HG03354 (cell line): Measurements from ENCODE around the gene KIT.
A peak's percentile ranks its signal among the peaks of the same experiment; 100 is the strongest.

Experiments
- ATAC-seq: cut with Tn5 transposase; IDR thresholded peaks from one replicate; pipeline ENCODE4 v1.9.1; 2021; ENCODE audit warnings: mild to moderate bottlenecking; ENCODE audit not compliant: unreplicated experiment, poor library complexity, severe bottlenecking

Gene KIT

DNA sequence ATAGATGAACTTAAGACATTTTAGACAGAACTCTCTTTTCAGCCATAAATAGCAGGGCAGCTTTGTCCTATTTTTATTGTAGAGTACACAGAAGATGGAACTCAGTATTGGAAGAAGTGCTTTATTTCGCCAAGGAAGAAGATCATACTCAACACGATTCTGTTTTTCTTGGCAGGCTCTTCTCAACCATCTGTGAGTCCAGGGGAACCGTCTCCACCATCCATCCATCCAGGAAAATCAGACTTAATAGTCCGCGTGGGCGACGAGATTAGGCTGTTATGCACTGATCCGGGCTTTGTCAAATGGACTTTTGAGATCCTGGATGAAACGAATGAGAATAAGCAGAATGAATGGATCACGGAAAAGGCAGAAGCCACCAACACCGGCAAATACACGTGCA is 37.6 kb downstream of the KIT start:
- ATAC-seq, result no peak

GRCh38 chr4:54695788-54696187 is 38.0 kb downstream of the KIT start:
- no peak for ATAC-seq

- no peak for ATAC-seq
Observed at GRCh38 chr4:54696649-54697048, 38.9 kb downstream of the KIT start.

DNA sequence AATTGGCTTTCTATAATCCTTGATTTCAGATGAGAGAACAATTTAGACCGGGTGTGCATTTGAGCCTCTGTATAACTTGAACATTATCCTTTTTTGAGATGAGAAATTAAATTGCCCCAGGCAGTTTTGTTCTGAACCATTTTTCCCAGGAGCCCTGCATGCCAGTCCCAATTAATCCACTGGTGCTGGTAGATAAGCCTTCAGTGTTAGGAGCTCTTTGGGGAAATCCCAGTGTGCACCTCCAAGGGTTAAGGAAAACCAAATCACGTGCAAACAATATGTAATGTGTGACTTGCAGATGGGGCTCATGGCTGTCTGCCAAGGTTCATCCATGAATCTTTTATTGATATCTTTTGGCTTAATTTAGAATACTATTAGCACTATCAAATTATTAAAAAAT is 43.2 kb downstream of the KIT start:
- no peak for ATAC-seq

- ATAC-seq, result no peak
Observed at GRCh38 chr4:54703182-54703581, 45.4 kb downstream of the KIT start.

- no peak for ATAC-seq
Observed at GRCh38 chr4:54707406-54707805, 49.6 kb downstream of the KIT start.

DNA sequence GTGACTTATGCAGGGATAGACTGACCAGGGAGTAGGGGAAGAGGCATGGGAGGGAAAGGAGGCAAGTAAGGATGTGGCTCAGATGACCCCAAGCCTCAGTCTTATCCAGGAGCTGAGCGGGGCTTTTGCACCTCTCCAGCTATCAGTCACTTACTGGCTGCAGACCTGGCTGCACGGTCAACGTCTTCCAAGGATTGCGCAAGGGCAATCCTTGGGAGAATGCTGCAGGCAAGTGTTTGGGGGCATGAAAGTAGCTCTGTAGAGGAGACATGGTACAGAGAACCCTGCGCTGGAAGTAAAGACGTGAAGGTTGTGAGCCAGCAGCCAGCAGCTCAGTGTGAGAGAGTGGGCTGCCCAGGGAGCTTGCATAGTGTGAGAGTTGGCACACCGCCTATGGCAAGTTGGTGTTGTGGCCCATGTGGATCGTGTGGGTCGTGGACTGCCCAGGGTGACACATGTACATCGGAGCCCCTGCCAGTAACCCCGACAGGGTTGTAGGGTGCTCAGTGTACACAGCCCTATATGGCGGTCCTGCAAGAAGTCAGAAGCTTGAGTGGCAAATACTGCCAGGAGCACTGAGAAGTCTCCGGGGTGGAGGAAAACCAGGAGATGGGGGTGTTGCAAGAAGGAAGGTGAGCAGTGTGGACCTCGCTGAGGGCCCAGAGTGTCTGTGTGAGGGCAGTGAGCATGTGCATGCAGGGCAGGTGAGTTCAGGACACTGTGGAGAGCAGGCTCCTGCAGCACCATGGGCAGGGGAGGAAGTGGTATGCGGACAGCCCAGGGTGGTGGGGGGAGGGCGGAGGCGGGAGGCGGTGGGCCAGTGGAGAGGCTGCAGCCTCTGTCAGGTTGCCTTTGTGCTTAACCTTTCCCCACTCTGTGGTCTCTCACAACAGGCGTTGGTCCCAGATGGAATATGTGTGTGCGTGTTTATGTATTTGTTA is 50.9 kb downstream of the KIT start:
- no peak for ATAC-seq

- no peak for ATAC-seq
Observed at GRCh38 chr4:54709400-54709799, 51.6 kb downstream of the KIT start.

- no peak for ATAC-seq
Observed at GRCh38 chr4:54712206-54712605, 54.4 kb downstream of the KIT start.

GRCh38 chr4:54714631-54715030 is 56.9 kb downstream of the KIT start:
- no peak for ATAC-seq

GRCh38 chr4:54716478-54717065 is 58.8 kb downstream of the KIT start:
- no peak for ATAC-seq

GRCh38 chr4:54717694-54718093 is 59.9 kb downstream of the KIT start:
- no peak for ATAC-seq

- ATAC-seq, result no peak
Observed at GRCh38 chr4:54719378-54719777, 61.6 kb downstream of the KIT start.

- ATAC-seq, result no peak
Observed at GRCh38 chr4:54723220-54723619, 65.5 kb downstream of the KIT start.

GRCh38 chr4:54723820-54724219 is 66.1 kb downstream of the KIT start:
- no peak for ATAC-seq

- ATAC-seq, result peak; percentile 55
Observed at GRCh38 chr4:54726907-54727306, 69.2 kb downstream of the KIT start.

DNA sequence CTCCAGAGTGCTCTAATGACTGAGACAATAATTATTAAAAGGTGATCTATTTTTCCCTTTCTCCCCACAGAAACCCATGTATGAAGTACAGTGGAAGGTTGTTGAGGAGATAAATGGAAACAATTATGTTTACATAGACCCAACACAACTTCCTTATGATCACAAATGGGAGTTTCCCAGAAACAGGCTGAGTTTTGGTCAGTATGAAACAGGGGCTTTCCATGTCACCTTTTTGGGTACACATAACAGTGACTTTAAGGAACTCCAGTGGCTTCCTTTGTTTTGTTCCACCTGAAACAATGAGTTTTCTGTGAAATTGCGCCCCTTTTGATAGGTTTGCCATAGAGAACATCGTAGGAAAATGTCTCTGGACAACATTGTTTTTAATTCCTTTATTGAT is 69.6 kb downstream of the KIT start:
- ATAC-seq, result peak; percentile 51

GRCh38 chr4:54728368-54728767 is 70.6 kb downstream of the KIT start:
- ATAC-seq, result peak; percentile 43

DNA sequence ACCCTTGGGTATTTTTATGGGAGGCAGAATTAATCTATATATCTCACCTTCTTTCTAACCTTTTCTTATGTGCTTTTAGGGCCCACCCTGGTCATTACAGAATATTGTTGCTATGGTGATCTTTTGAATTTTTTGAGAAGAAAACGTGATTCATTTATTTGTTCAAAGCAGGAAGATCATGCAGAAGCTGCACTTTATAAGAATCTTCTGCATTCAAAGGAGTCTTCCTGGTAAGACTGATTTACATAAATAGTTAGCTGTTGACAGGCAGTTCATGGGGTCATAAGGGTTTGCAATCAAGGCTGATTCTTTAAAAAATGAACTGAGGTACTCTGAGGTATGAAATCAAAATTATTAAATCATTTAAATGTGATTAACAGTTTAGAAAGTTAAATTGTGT is 71.5 kb downstream of the KIT start:
- ATAC-seq, result peak; percentile 14

DNA sequence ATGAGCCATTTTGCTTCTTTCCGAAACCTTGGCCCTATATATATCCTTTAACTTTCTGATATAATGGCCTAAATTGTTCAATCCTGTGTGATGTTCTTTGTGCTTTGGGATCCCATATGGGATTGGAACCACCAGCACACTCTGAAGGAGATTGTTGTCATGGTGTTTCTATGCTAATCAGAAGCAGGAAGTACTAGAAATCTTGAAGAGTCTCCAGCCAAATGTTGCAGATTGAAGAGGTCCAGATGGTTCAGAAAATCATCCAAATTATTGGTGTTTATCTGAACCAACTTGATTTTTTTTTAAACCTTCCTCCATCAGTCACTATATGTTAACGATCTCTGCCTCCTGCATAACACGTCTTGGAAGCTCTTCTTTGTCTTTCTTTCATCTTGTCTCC is 72.8 kb downstream of the KIT start:
- ATAC-seq, result no peak

- ATAC-seq, result no peak
Observed at GRCh38 chr4:54731552-54731951, 73.8 kb downstream of the KIT start.
